EH (cell line): ENCODE data around the gene FAM47E.

Experiments
- DNase-seq: peaks from one replicate; pipeline ENCODE4 v3.0.0-alpha.2; 2015; ENCODE audit warnings: low read depth

FAM47E gene

GRCh38 chr4:76301775-76302162 lies 50.2 kb downstream of the FAM47E start:
- peak; percentile 47 for DNase-seq

GRCh38 chr4:76302826-76303438 lies 51.4 kb downstream of the FAM47E start:
- no peak for DNase-seq

DNA sequence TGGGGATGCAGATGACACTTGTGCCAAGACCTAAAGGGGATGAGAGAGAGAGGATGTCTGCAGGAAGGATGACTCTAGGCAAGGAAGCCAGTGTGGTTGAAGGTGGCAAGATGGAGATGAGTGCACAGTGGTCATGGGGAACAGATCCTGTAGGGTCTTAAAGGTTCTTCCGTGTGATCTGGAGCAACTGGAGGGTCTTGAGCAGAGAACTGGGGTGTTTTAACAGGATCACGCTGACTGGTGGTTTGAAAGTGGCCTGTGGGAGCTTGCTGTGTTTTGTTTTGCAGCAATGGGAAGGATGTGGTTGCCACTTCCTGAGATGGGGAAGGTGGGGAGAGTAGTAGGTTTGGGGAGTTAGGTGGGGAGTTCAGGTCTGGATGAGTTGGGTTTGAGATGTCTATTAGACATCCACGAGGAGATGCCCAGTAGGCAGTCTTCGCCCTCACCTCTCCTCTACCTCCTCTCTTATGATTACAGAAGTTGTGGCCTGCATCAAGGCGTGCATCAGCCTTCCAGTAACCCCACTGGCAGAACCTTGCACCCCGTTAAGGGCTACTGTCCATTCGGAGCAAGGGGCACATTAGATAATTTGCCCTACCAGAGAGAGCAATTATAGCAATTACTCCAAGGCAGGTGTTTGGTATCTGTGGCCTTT lies 53.6 kb downstream of the FAM47E start:
- DNase-seq: no peak

GRCh38 chr4:76305971-76306881 lies 54.7 kb downstream of the FAM47E start, which contains the start of gene STBD1:
Gene STBD1 (plus strand): TSS chr4:76306733. CDS start chr4:76306770, 37 bp downstream.
- peak; percentile 82 for DNase-seq

GRCh38 chr4:76306882-76307659 lies 55.5 kb downstream of the FAM47E start:
- DNase-seq: peak; percentile 65

DNA sequence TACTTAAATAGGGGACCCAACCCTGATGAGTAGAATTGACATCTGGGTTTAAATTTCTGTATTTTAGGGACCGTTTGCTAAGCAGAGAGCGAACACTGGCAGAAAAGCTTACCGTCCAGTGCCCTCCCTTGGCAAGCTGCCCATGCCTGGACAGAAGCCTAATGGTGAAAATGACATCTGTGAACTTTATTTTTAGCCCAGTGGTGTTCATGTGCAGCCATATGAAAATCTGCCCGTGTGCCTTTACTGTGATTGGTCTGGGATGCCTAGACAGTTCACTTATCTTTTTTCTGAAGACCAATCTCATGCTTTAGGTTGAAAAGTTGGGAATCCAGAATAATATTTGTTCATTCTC lies 56.1 kb downstream of the FAM47E start:
- DNase-seq: peak; percentile 29

GRCh38 chr4:76308548-76308947 lies 57.0 kb downstream of the FAM47E start:
- no peak for DNase-seq

DNA sequence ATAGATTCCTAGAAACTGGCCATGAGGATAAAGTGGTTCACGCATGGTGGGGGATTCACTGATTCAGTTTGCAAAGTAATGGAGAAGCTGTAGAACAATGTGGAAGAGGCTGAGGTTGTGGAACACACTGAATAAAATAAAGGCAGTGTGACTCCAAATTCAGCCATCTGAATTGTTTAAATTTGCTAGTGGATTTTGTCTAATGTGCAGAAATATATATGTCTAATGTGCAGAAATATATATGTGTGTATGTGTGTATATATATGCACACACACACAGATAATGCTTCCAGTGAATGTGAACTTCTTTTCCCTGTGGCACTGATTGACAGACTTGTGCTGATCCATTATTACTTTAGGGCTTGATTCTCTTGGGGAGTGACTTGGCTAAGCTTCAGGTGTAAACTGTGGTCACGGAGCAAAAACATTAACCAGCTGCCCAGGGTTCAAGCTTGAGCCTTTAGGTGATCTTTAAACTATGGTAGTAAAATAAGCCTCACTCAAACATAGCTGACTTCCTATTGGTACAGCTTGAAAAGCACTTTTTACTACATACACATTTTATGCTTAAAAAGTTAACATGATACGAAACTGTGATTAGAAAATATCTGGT lies 58.5 kb downstream of the FAM47E start:
- no peak for DNase-seq

- DNase-seq: no peak
These were observed 59.2 kb downstream of the FAM47E start for GRCh38 chr4:76310683-76311082.

DNA sequence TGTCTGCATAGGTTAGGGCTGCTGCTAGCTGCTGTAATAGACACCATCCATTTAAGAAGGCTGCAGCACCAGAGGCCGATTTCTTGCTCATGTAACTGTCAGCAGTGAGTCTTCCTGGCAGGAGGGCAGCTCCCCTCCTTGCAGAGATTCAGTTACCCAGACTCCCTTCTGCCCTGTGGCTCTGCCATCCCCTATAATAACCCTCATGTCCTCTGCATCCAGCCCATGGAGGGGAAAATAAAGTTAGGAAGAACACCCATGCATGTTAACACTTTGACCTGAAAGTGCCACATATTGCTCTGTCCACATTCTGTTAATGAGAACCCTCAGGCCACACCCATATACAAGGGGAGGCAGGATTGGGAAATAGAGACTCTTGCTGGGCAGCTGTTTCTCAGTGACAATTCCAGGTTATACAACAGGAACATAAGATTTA lies 60.4 kb downstream of the FAM47E start:
- DNase-seq: peak; percentile 5

GRCh38 chr4:76312457-76312856 lies 60.9 kb downstream of the FAM47E start:
- no peak for DNase-seq

DNA sequence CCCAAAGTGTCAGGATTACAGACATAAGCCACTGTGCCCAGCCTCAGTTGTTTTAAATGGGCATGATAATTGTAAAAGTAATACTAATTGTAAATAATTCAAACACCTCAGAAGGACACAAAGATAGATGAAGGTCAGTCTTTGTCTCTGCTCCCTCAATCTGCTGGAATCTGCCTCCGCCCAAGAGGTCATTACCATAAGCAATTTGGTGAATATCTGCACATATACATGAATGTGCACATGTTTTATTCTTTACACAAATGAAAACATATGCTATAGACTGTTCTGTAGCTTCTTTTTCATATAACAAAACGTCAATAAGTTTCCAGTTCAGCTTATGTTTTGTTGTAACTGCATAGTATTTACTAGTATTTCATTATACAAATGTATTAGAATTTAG lies 62.0 kb downstream of the FAM47E start:
- no peak for DNase-seq

- DNase-seq: no peak
These were observed 63.9 kb downstream of the FAM47E start for GRCh38 chr4:76315267-76315918.

GRCh38 chr4:76316131-76316530 lies 64.6 kb downstream of the FAM47E start:
- no peak for DNase-seq

DNA sequence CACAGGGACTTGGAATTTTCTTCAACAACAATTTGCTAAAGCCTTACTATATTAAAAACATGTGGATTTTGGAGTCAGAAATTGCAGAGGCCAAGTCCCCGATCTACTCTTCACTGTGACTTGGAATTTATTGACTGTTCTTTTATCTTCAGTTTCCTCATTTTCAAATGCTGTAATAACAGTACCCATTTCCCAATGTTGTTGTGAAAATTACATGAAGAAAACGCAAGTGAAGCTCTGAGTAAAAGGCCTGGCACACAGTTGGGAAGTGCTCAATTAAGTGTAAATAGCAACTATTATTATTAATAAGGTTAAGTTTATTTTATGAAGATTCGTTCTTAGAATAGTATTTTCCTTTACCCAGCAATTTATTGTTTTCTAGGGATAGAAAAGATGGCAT lies 70.7 kb downstream of the FAM47E start:
- no peak for DNase-seq

- DNase-seq: no peak
These were observed 73.6 kb downstream of the FAM47E start for GRCh38 chr4:76325072-76325471.

- DNase-seq: no peak
These were observed 75.0 kb downstream of the FAM47E start for GRCh38 chr4:76326515-76326914.
